ENCODE results near the gene BCAT1. TPM values are rescaled to one million over a fixed set of nuclear protein-coding genes. Genes with fewer than 3 reads are reported as not detected.

Gene BCAT1
- total and polyA plus RNA-seq, 2 of the 8 experiments (the other 6 are each of a cell fraction or from before 2014, with no cell fraction given): 19.7 to 263 TPM

DNA sequence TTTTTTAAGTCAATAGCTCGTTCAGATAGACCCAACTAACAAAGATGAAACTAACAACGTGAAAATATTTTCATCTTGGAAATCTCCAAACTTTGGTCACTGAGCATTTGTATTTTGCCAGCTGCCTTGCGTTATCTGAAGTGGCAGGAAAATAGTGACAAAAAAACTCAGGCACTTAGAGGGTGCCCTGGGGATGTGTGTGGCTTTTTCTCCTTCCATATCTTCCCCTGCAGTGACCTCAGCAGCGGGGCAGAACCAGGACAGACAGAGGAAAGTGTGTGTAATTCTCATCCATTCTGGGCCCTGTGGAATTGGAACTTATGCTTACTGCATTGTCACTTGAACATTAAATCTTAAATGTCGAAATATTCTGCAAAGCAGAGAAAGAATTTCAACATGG lies 152.0 kb downstream of the BCAT1 start (continued):
- TF ChIP-seq EP300 (IDR thresholded peaks at IDR 0.05; ENCODE audit: borderline replicate concordance in 1 of 2, low read depth in 2 of 2, low read length in 2 of 2) (no peak), RAD21 (IDR thresholded peaks at IDR 0.05 in 1 of 2, conservative IDR thresholded peaks at IDR 0.05 in 1 of 2; ENCODE audit: low read depth in 2 of 2, low read length in 2 of 2) (no peak), EZH2 (IDR thresholded peaks at IDR 0.05; ENCODE audit: low read depth, low read length, severe bottlenecking) (no peak), POU5F1 (IDR thresholded peaks at IDR 0.05; ENCODE audit: low read depth, low read length) (no peak), NANOG (IDR thresholded peaks at IDR 0.05; ENCODE audit: insufficient read depth, low read depth, low read length, poor library complexity, severe bottlenecking) (no peak), RNF2 (IDR thresholded peaks at IDR 0.05; ENCODE audit: borderline replicate concordance, low read depth, low read length, missing control alignments, poor library complexity, severe bottlenecking) (no peak)

Measured in H1 (cell line).